Keratinocyte (primary cell): ENCODE measurements around the gene PRLHR. TPM values are rescaled to one million over a fixed set of nuclear protein-coding genes. Genes with fewer than 3 reads are reported as not detected.

ENCODE experiments used
- DNase-seq: peaks from one replicate; pipeline ENCODE4 v3.0.0-alpha.2; 2011; ENCODE audit warnings: low read depth, missing footprints, low spot score
- FAIRE-seq: peaks from 2 replicates; lab custom pipeline; 2011; peaks lifted over from hg19 to GRCh38; lab: Jason Lieb, UNC
- H2AFZ ChIP-seq: 2 replicates; pipeline ENCODE4 v1.6.0; 2012; ENCODE audit warnings: low read length, control low read depth, inconsistent platforms; ENCODE audit not compliant: control insufficient read depth
- H3K27ac ChIP-seq: 2 replicates; pipeline ENCODE4 v1.5.1; 2011; ENCODE audit warnings: low read length; ENCODE audit not compliant: control insufficient read depth, insufficient read depth
- H3K27me3 ChIP-seq: 3 replicates; pipeline ENCODE4 v1.6.0; 2011; ENCODE audit warnings: low read length; ENCODE audit not compliant: control insufficient read depth, insufficient read depth; ENCODE audit errors: extremely low read depth
- H3K36me3 ChIP-seq, 2 experiments: 2 replicates in 1 of 2; 3 replicates in 1 of 2; pipeline ENCODE4 v1.5.1; 2011; ENCODE audit warnings: low read length in 2 of 2, mild to moderate bottlenecking in 1 of 2; ENCODE audit not compliant: control insufficient read depth in 2 of 2, insufficient read depth in 2 of 2; ENCODE audit errors: extremely low read depth in 1 of 2
- H3K4me1 ChIP-seq: 3 replicates; pipeline ENCODE4 v1.5.1; 2011; ENCODE audit warnings: low read length; ENCODE audit not compliant: control insufficient read depth, insufficient read depth; ENCODE audit errors: extremely low read depth
- H3K4me2 ChIP-seq: 3 replicates; pipeline ENCODE4 v1.6.0; 2011; ENCODE audit warnings: low read depth, low read length; ENCODE audit not compliant: control insufficient read depth, insufficient read depth; ENCODE audit errors: extremely low read depth
- H3K4me3 ChIP-seq, 3 experiments: fragments of 200-600 bp in 1 of 3; sonication (generic) in 1 of 3; 2 replicates in 2 of 3; 3 replicates in 1 of 3; pipeline ENCODE4 v1.5.1; 2011 to 2016; ENCODE audit warnings: low read length in 3 of 3, mild to moderate bottlenecking in 3 of 3, control low read depth in 2 of 3, inconsistent platforms in 1 of 3, low read depth in 1 of 3, mixed read lengths in 1 of 3, mixed run types in 1 of 3, moderate library complexity in 1 of 3; ENCODE audit not compliant: control insufficient read depth in 2 of 3, insufficient read depth in 2 of 3; ENCODE audit errors: extremely low read depth in 1 of 3
- H3K79me2 ChIP-seq: 2 replicates; pipeline ENCODE4 v1.6.0; 2012; ENCODE audit warnings: low read length; ENCODE audit not compliant: control insufficient read depth, insufficient read depth
- H3K9ac ChIP-seq: 3 replicates; pipeline ENCODE4 v1.6.0; 2011; ENCODE audit warnings: low read length; ENCODE audit not compliant: control insufficient read depth, insufficient read depth; ENCODE audit errors: extremely low read depth
- H3K9me1 ChIP-seq: 3 replicates; pipeline ENCODE4 v1.6.0; 2011; ENCODE audit warnings: low read length; ENCODE audit not compliant: control insufficient read depth, insufficient read depth; ENCODE audit errors: extremely low read depth
- H3K9me3 ChIP-seq: 2 replicates; pipeline ENCODE4 v1.5.1; 2012; ENCODE audit warnings: low read depth, low read length; ENCODE audit not compliant: control insufficient read depth
- H4K20me1 ChIP-seq: 3 replicates; pipeline ENCODE4 v1.6.0; 2011; ENCODE audit warnings: low read length; ENCODE audit not compliant: control insufficient read depth, insufficient read depth; ENCODE audit errors: extremely low read depth
- CTCF ChIP-seq, 3 experiments: IDR thresholded peaks in 1 of 3; conservative IDR thresholded peaks in 1 of 3; optimal IDR thresholded peaks in 1 of 3; 2 replicates in 2 of 3; 3 replicates in 1 of 3; pipeline versions ENCODE3 to v1.5.1; 2011; ENCODE audit warnings: low read length in 3 of 3, mild to moderate bottlenecking in 3 of 3, moderate library complexity in 2 of 3, control low read depth in 1 of 3, inconsistent platforms in 1 of 3; ENCODE audit not compliant: insufficient read depth in 2 of 3; ENCODE audit errors: extremely low read depth in 1 of 3
- EZH2 ChIP-seq: IDR thresholded peaks from one replicate; pipeline ENCODE4 v1.6.1; 2012; ENCODE audit warnings: inconsistent platforms, mild to moderate bottlenecking, low read length, moderate library complexity
- dilution Hi-C: fragments of 300-500 bp; cut with MboI; formaldehyde crosslinking; loops from one replicate; pipeline ENCODE4 v1.7.0; 2020; ENCODE audit warnings: low sequenced_read_pairs; ENCODE audit not compliant: extremely low pct_ligation_motif_present
- polyA plus RNA-seq, 5 experiments: library from polyadenylated mRNA; depleted of rRNA in 3 of 5; stranded (reverse) in 3 of 5; stranded (forward) in 1 of 5; unstranded in 1 of 5; fragments of >200 nt; gene quantifications; 1 replicate in 1 of 5; 2 replicates in 3 of 5; 3 replicates in 1 of 5; pipeline versions ENCODE4 v1.2.1 to v1.2.3, GENCODE V29; 2011 to 2012; ENCODE audit warnings: missing spikeins in 2 of 5, low read depth in 1 of 5, low replicate concordance in 1 of 5

PRLHR gene
- polyA plus RNA-seq, 1 donor (not counting 4 experiments of a cell fraction or from before 2014, with no cell fraction given) = not detected

DNA sequence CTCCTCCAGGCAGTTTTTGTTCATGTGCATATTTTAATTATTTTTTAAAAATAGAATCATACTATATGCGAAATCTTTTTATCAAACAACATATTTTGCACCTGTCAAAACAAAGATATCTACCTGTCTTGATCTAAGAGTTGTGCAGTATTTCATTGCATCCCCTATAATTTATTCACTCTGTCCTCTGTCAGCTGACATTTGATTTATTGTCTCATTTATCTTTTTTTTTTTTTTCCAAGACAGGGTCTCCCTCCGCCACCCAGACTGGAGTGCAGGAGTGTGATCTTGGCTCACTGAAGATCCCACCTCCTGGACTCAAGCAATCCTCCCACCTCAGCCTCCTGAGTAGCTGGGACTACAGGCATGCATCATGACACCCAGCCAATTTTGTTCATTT lies 49.0 kb downstream of the PRLHR start:
- H3K4me2 ChIP-seq = no peak overlapping the region
- H3K4me3 ChIP-seq = no peak overlapping the region
- H3K9me3 ChIP-seq = no peaks in the 10 kb centered on the region
- FAIRE-seq (no peak), DNase-seq (no peak)
- H3K79me2 ChIP-seq = no peaks in the 10 kb centered on the region
- H3K27me3 ChIP-seq = no peaks in the 10 kb centered on the region
- no peaks in the 10 kb centered on the region for H4K20me1 ChIP-seq
- dilution Hi-C loops = no loop called here
- H2AFZ ChIP-seq = no peak overlapping the region
- H3K4me1 ChIP-seq = peaks cover 16% of the 10 kb centered on the region
- H3K27ac ChIP-seq = no peak overlapping the region
- no peaks in the 10 kb centered on the region for H3K9me1 ChIP-seq
- no peaks in the 10 kb centered on the region for H3K36me3 ChIP-seq
- no peak for TF ChIP-seq CTCF (optimal IDR thresholded peaks at IDR 0.05 in 1 of 3, IDR thresholded peaks at IDR 0.05 in 1 of 3, conservative IDR thresholded peaks at IDR 0.05 in 1 of 3; ENCODE audit: extremely low read depth in 1 of 3, insufficient read depth in 2 of 3, low read length in 3 of 3)
- no peak overlapping the region for H3K9ac ChIP-seq

- H3K9me3 ChIP-seq = no peaks in the 10 kb centered on the region
- no peak overlapping the region for H3K4me3 ChIP-seq
- H3K36me3 ChIP-seq = no peaks in the 10 kb centered on the region
- no peaks in the 10 kb centered on the region for H3K79me2 ChIP-seq
- no peaks in the 10 kb centered on the region for H4K20me1 ChIP-seq
- no peaks in the 10 kb centered on the region for H3K27me3 ChIP-seq
- peaks cover 24% of the 10 kb centered on the region for H3K4me1 ChIP-seq
- no peak overlapping the region for H2AFZ ChIP-seq
- dilution Hi-C loops = no loop called here
- no peak overlapping the region for H3K4me2 ChIP-seq
- no peak for DNase-seq
- H3K9ac ChIP-seq = no peak overlapping the region
- H3K27ac ChIP-seq = no peak overlapping the region
- H3K9me1 ChIP-seq = no peaks in the 10 kb centered on the region
- no peak for TF ChIP-seq CTCF (optimal IDR thresholded peaks at IDR 0.05 in 1 of 3, IDR thresholded peaks at IDR 0.05 in 1 of 3, conservative IDR thresholded peaks at IDR 0.05 in 1 of 3; ENCODE audit: extremely low read depth in 1 of 3, insufficient read depth in 2 of 3, low read length in 3 of 3)
- TF ChIP-seq EZH2 = no peak
- peak; percentile 32 for FAIRE-seq
These were observed 50.1 kb downstream of the PRLHR start for GRCh38 chr10:118545381-118545780.
